GM18951 (cell line): ENCODE data around the gene TRABD2A.

ENCODE experiments used
- POLR2A ChIP-seq: IDR thresholded peaks from 4 replicates; pipeline ENCODE4 v1.6.1; 2011; ENCODE audit warnings: mild to moderate bottlenecking; ENCODE audit not compliant: insufficient read length, insufficient read depth; ENCODE audit errors: extremely low read depth
- in situ Hi-C: fragments of 300-500 bp; cut with MboI; formaldehyde crosslinking; loops from one replicate; pipeline ENCODE4 v1.12.0; 2022; ENCODE audit warnings: low sequenced_read_pairs, mixed read lengths, inconsistent platforms; ENCODE audit not compliant: unreplicated experiment

The TRABD2A gene

DNA sequence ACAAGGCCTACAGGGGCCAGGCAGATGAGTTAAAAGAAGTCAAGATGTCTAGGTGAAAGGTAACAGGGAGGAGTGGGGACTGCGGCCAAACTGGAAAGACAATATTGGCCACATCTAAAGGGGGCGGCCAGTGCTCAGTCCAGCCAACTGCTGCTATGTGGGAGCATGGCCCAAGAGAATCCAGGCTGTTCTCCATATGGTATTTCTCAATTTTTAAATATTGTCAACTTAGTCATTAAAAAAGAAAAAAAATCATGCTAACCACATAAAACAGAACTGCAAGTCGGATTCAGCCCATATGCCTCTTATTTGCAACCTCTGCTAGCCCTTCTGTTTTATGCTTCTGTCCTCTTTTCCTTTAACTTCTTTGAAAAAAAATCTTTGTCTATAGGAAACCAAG lies 14.8 kb downstream of the TRABD2A start:
- in situ Hi-C loops, result loop anchor here (10.0 kb wide), 1 partner anchor 551 kb away; no protein-coding TSS in a partner anchor
- TF ChIP-seq POLR2A, result no peak

DNA sequence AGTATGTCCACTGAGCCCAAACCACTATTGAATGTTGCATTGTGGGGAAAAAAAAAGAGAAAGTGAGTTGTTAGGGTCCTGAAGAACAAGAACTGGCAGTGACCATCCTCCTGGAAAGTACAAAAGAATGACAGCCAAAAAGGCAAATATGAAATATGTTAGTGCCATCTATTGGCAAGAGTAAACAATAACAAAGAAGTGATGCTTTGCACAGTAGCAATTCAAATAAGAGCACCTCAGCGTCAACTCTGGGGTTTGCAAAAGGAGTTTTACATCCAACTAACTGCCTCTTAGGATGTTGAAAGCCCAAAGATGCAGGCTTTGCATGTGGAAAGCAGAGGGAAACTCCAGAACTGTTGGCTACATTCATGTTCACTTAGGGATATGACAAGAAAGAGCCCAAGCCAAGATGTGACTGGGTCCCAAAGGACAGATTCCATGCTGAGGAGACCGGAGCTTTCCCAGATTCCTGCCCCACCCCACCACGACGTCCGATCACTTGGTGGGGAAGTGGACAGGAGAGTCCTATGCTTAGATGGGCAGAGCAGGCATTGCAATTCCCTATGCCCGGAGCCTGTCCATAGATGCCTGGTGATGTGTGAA lies 15.6 kb downstream of the TRABD2A start:
- TF ChIP-seq POLR2A, result no peak
- in situ Hi-C loops, result loop anchor here (10.0 kb wide), 1 partner anchor 550 kb away; no protein-coding TSS in a partner anchor

DNA sequence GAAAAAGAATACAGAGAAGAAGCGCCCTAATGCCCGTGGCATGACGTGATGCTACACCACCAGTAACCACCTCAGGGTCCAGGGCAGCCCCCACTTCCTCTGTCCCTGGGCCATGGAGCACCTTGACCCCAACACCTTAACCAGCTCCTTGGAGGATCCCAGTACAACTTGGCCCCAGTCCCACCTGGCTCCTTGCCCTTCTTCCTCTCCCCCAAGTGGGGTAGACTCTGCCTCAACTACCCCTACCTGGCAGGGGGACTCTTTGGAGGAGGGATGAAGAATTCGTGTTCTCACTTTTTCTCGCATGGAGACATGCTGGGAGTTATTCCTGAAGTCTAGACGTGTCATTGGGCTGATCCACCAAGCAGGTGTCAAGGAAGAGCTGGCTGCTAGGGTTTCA lies 18.9 kb downstream of the TRABD2A start:
- in situ Hi-C loops, result loop anchor here (10.0 kb wide), 1 partner anchor 547 kb away; no protein-coding TSS in a partner anchor
- TF ChIP-seq POLR2A, result no peak

DNA sequence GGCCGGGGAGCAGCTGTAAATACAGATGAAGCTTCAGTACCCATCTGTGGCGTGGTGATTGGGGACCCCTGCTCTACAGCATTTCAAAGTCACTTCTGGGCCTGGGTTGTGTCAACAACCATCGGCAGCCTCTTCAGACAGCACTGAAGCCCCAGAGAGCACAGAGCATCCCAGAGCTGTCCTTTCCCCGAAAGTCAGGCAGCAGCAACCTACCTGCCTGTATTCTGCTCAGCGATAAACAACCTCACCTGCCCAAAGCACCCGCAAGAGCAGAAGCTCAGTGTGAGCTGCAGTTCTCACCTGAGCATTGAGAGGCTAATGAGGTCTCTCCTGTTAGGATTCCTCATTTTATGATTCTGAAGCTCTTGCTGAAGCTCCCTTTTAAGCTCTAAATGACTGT lies 19.3 kb downstream of the TRABD2A start:
- in situ Hi-C loops, result loop anchor here (10.0 kb wide), 1 partner anchor 547 kb away; no protein-coding TSS in a partner anchor
- TF ChIP-seq POLR2A, result no peak

DNA sequence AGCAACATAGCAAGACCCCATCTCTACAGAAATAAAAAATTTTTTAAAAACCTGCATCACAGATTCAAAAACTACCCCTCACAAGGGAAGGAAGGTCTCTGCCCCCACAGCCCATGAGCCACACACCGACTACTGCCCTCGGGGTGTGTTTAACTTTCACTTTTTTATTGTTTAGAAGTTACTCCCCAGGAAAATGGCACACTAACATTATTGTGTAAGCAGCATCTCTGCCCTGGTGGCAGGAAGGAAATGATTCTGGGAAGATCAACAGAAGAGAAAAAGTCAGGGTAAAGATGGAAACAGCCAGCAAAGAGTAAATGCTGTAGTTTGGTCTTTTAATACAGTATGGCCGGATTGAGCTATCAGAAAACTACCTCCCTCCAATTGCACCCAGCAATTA lies 21.9 kb downstream of the TRABD2A start:
- in situ Hi-C loops, result no loop called here
- no peak for TF ChIP-seq POLR2A

DNA sequence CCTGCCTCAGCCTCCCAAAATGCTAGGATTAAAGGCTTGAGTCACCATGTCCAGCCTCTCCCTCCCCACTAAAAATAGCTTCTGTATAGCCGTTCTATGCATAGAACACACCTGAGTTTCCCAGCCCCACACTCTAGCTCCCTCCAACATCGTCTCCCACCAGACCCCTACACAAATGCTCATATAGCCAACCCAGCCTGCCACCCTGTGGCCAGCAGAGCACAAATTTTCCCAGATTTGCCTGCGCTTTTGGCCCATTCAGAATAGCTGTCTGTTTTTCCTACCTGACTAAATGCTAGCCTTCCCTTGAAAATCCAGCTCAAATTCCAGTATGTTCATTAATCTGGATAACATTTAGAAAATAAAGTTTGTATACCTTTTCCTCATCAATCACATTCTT lies 22.8 kb downstream of the TRABD2A start:
- in situ Hi-C loops, result no loop called here
- no peak for TF ChIP-seq POLR2A

DNA sequence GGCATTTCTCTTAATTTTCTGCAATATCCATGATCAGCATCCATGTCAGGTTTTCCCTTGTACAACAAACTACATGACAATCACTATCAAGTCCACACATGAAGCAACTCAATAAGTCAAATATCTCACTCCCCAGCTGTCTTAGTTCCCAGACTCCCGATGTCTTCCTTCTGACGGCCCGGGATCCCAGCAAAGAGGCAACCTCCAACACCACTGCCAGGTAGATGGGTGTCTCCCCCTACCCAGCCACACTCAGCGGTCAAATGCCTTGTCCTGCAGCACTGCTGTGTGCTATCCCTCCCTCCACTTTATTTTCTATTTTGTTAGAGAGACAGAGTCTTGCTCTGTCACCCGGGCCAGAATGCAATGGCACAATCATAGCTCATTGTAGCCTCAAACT lies 23.3 kb downstream of the TRABD2A start:
- no peak for TF ChIP-seq POLR2A
- in situ Hi-C loops, result no loop called here

DNA sequence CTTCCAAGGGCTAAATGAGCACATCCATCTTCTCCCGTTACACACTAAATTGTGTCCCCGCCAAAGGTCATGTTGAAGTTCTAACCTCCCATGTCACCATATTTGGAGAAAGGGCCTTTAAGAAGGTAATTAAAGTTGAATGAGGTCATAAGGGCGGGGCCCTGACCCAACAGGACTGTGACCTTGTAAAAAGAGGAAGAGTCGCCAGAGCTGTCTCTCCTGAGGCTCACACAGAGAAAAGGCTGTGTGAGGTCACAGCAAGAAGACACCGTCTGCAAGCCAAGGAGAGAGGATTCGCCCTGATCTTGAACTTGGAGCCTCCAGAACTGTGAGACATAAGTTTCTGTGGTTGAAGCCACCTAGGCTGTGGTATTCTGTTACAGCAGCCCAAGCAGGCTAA lies 24.1 kb downstream of the TRABD2A start:
- no peak for TF ChIP-seq POLR2A
- in situ Hi-C loops, result no loop called here

DNA sequence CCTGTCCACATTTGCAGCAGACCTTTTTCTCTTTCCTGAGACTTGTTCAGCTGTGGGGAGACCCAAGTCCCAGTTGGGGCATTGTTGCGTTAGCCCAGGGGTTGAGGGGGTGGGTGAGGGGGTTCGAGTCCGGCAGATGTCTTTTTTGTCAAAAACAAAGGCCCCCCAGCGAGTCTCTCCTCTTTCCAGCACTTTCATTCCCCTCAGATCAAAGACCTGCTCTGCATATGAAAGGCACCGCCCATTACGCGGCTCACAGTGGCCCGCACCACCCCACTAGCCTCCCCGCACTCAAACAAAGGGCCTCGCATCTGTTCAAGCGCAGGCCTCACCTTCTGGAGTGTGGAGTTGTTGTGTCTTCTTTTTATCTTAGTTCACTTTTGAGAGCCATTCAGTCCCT lies 25.2 kb downstream of the TRABD2A start:
- no peak for TF ChIP-seq POLR2A
- in situ Hi-C loops, result no loop called here

DNA sequence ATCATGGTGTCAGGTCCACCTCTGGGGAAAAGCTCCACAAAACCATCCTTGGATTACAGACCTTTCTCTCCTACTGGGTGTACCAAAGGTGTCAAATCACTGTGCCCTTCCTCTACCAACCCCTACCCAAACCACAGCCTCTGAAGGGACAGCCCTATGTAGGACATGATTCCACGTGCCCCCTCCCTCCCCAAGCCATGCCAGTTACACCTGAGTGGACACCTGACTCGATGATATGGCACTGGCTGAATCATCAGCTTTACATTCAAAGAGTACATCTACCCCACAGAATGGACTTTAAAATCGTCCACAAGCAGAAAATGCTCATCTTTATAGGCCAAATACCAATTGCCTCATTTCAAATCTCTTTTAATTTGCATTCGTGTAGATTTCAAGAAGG lies 26.0 kb downstream of the TRABD2A start:
- in situ Hi-C loops, result no loop called here
- no peak for TF ChIP-seq POLR2A

DNA sequence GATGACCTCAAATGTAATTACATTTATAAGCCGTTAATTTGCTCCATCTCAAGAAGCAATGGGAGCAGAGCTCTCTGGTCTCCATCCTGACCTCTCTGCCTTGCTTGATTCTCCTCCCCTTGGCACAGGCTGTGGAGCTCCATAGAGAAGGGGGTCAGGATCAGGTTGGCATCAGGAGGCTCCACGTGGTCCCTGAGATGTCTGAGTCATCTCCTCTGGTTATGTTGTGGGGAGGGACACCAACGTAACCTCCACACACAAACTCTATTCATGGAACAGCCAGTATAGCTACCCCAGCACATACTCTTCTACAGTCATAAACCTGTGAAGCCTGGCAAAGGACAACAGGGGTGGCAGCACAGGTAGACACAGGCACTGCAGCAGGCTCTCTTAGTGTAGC lies 29.0 kb downstream of the TRABD2A start:
- in situ Hi-C loops, result no loop called here
- no peak for TF ChIP-seq POLR2A

DNA sequence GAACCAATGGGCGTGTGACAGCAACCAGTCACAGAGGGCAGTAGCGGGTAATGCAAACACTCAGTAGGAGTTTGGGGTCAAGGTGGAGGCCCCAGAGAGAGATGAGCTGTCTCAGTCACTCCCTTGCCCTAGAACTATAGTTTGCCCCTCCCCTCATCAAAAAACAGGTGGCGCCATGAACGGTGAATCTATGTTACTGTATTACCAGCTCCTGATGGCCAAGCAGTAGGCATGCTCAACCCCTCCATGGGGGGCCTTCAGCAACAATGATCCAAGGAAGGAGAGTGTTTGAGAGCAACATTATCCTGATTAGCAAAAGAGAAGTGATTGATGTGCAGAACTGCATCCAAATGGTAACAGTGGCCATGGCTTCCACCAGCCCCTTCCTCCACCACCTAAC lies 30.4 kb downstream of the TRABD2A start:
- in situ Hi-C loops, result no loop called here
- no peak for TF ChIP-seq POLR2A

DNA sequence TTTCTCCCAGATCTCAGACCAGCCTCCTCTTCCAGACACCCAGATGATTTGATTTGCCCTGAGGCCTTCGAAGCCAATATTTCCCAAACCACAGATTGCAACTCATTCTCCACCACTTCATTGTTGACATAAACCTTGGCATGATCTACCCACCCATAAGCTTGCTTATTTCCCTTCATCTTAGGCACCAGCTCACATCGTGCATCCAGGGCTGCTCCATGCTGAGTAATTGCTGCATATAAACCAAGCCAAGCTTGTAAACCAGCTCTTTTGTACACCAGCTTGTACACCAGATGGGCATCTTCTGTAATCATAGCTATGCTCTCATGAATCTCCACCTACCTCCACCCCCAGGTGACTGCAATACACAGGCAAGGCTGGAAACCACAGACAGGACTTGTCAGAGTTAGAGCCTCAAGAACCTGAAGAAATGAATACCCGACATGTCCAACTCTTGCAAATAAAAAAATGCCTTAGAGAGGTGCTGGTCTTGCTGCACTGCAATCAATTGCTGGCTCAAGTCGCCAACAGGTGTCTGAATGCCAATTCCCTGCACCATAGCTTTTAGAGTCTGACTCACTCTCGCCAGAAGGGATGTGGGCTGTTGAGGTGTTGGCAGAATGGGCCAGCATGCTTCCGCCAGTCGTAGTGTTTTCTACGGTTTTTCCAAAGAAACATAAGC lies 31.5 kb downstream of the TRABD2A start:
- in situ Hi-C loops, result no loop called here

More for the DNA sequence above, 31.5 kb downstream of the TRABD2A start:
- TF ChIP-seq POLR2A, result no peak
